ENCODE results near the gene NGEF. TPM values are rescaled to one million over a fixed set of nuclear protein-coding genes. Genes with fewer than 3 reads are reported as not detected.

NGEF gene
- total RNA-seq, 1 donor from 2014 or later: 4.3 TPM

DNA sequence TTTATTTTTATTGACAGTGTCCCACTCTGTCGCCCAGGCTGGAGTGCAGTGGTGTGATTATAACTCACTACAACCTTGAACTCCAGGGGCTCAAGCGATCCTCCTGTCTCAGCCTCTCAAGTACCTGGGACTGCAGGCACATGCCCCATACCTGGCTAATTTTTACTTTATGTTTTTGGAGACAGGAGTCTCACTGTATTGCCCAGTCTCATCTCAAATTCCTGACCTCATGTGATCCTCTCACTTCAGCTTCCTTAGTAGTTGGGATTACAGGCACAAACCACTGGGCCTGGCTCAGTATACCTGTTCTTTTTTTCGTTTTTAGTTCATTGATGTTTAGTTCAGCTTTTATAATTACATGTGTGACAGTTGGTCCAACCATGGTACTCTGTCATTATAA lies 183.1 kb downstream of the NGEF start:
- no peak overlapping the region for H3K27ac Mint-ChIP-seq
- no peak overlapping the region for H3K4me2 ChIP-seq
- peaks cover 18% of the 10 kb centered on the region for H3K36me3 Mint-ChIP-seq
- H3K27ac ChIP-seq: no peak overlapping the region
- H3K4me3 Mint-ChIP-seq: no peak overlapping the region
- no peaks in the 10 kb centered on the region for H3K9me3 ChIP-seq (ENCODE audit: low read depth)
- H4K20me1 ChIP-seq (ENCODE audit: low read depth): peaks cover 26% of the 10 kb centered on the region
- H3K27me3 Mint-ChIP-seq (ENCODE audit: insufficient read depth, low read depth): no peaks in the 10 kb centered on the region
- no peaks in the 10 kb centered on the region for H3K4me1 Mint-ChIP-seq
- no peak overlapping the region for H2AFZ ChIP-seq (replicated peaks)
- H3K27me3 ChIP-seq: no peaks in the 10 kb centered on the region
- peaks cover 9% of the 10 kb centered on the region for H3K36me3 ChIP-seq
- TF ChIP-seq EZH2 (IDR thresholded peaks at IDR 0.05): no peak
- TF ChIP-seq EZH2phosphoT487 (IDR thresholded peaks at IDR 0.05): no peak
- peaks cover 13% of the 10 kb centered on the region for H3F3A ChIP-seq (ENCODE audit: low read depth)
- DNase-seq (ENCODE audit: low spot score): no peak
- peaks cover 9% of the 10 kb centered on the region for H3K4me1 ChIP-seq
- H3K79me2 ChIP-seq (ENCODE audit: low read depth): no peaks in the 10 kb centered on the region
- no peaks in the 10 kb centered on the region for H3K9me3 Mint-ChIP-seq
- H3K9ac ChIP-seq: no peak overlapping the region
- no peak overlapping the region for H3K4me3 ChIP-seq

Small RNAs within 50 kb of the gene (small RNA-seq; reads per million reads assigned to genes)
- gene RF00019: not detected

Other genes starting within 250 kb of the NGEF start
- gene KCNJ13, start 236.7 kb downstream of the NGEF start, total RNA-seq (ENCODE audit: low replicate concordance): 19.6 and 21.9 TPM in 2 replicates
- gene SNORC, start 143.0 kb downstream of the NGEF start, total RNA-seq (ENCODE audit: low replicate concordance): 2.6 TPM in 1 of 2 replicates, not detected in the other
- not detected in 2 replicates for gene NEU2, start 19.4 kb upstream of the NGEF start, total RNA-seq (ENCODE audit: low replicate concordance)
- gene INPP5D, start 47.1 kb upstream of the NGEF start, total RNA-seq (ENCODE audit: low replicate concordance): 2.9 and 4.2 TPM in 2 replicates
- 25.3 and 29.9 TPM in 2 replicates for gene ATG16L1, start 238.4 kb upstream of the NGEF start, total RNA-seq (ENCODE audit: low replicate concordance)

Data from neural progenitor cell (in vitro differentiated cells).